Amniotic stem cell (primary cell): ENCODE results near the gene UBE2E3.
A peak's percentile ranks its signal among the peaks of the same experiment; 100 is the strongest.
"Not testable (repeated sequence)": the region's sequence is repeated elsewhere in the genome, so short reads cannot be mapped to it uniquely, and the experiment has no call there.

Source experiments
- DNase-seq: peaks from one replicate; lab custom pipeline; 2025; lab: John Stamatoyannopoulos, UW

The UBE2E3 gene

GRCh38 chr2:181076658-181077057 lies 96.3 kb downstream of the UBE2E3 start:
- DNase-seq, result no peak

GRCh38 chr2:181077128-181077709 lies 96.8 kb downstream of the UBE2E3 start:
- DNase-seq, result peak; percentile 24

GRCh38 chr2:181083140-181083539 lies 102.7 kb downstream of the UBE2E3 start:
- DNase-seq, result no peak

GRCh38 chr2:181085734-181086133 lies 105.3 kb downstream of the UBE2E3 start:
- no peak for DNase-seq

GRCh38 chr2:181091920-181092319 lies 111.5 kb downstream of the UBE2E3 start:
- not testable (repeated sequence) for DNase-seq

GRCh38 chr2:181095486-181095885 lies 115.1 kb downstream of the UBE2E3 start:
- DNase-seq, result no peak

- DNase-seq, result no peak
Observed at GRCh38 chr2:181103659-181104058, 123.3 kb downstream of the UBE2E3 start.

GRCh38 chr2:181104512-181105115 lies 124.2 kb downstream of the UBE2E3 start:
- peak; percentile 34 for DNase-seq

GRCh38 chr2:181105562-181105961 lies 125.2 kb downstream of the UBE2E3 start:
- no peak for DNase-seq

GRCh38 chr2:181106229-181106628 lies 125.8 kb downstream of the UBE2E3 start:
- DNase-seq, result no peak

GRCh38 chr2:181106789-181107627 lies 126.6 kb downstream of the UBE2E3 start:
- DNase-seq, result peak; percentile 32

- DNase-seq, result no peak
Observed at GRCh38 chr2:181107628-181107945, 127.2 kb downstream of the UBE2E3 start.

GRCh38 chr2:181111059-181111458 lies 130.7 kb downstream of the UBE2E3 start:
- no peak for DNase-seq

GRCh38 chr2:181112916-181113315 lies 132.5 kb downstream of the UBE2E3 start:
- DNase-seq, result no peak
